SK-N-SH (cell line): Measurements from ENCODE around the gene SRGAP3. TPM values are rescaled to one million over a fixed set of nuclear protein-coding genes. Genes with fewer than 3 reads are reported as not detected.

Source experiments
- CTCF ChIA-PET: fragments of 300-600, 350-600 bp; formaldehyde crosslinking; extraction: SDS; loops from one replicate; lab custom pipeline; 2021; lab: Yijun Ruan, JAX
- POLR2A ChIA-PET: fragments of 350-600 bp; sonication (Branson Sonifier 250); formaldehyde crosslinking; extraction: SDS; loops from one replicate; lab custom pipeline; 2020; ENCODE audit warnings: antibody characterized with exemption, inconsistent platforms; lab: Yijun Ruan, JAX
- DNase-seq: peaks from one replicate; pipeline ENCODE4 v3.0.0; 2012
- H2AFZ ChIP-seq: fragments of 200-600 bp; sonication (generic); 2 replicates; pipeline ENCODE4 v1.8.1; 2016; ENCODE audit warnings: antibody characterized with exemption, mild to moderate bottlenecking, low read depth
- H3F3A ChIP-seq: fragments of 200-600 bp; sonication (generic); replicated peaks from 2 replicates; pipeline ENCODE3; 2016; ENCODE audit warnings: antibody characterized with exemption, mild to moderate bottlenecking; ENCODE audit not compliant: insufficient read depth
- H3K27ac ChIP-seq, 2 experiments: fragments of 200-500 bp in 1 of 2; fragments of 200-600 bp in 1 of 2; sonication (Bioruptor generic) in 1 of 2; sonication (generic), shearing (Covaris generic) in 1 of 2; 2 replicates each; pipeline versions ENCODE4 v1.5.1 to v1.6.1; 2014 to 2016; ENCODE audit warnings: low read depth in 2 of 2, inconsistent platforms in 1 of 2, low read length in 1 of 2, mild to moderate bottlenecking in 1 of 2, mixed read lengths in 1 of 2
- H3K27me3 ChIP-seq: fragments of 200-600 bp; sonication (generic), shearing (Covaris generic); 2 replicates; pipeline ENCODE4 v1.6.1; 2016; ENCODE audit warnings: mixed run types; ENCODE audit not compliant: insufficient read depth
- H3K36me3 ChIP-seq, 2 experiments: fragments of 200-500 bp in 1 of 2; fragments of 200-600 bp in 1 of 2; sonication (Bioruptor generic) in 1 of 2; sonication (generic) in 1 of 2; replicated peaks in 1 of 2; 2 replicates each; pipeline versions ENCODE3 to v1.5.1; 2014 to 2016; ENCODE audit warnings: low read length in 1 of 2, mild to moderate bottlenecking in 1 of 2; ENCODE audit not compliant: insufficient read depth in 2 of 2, control insufficient read depth in 1 of 2
- H3K4me1 ChIP-seq, 2 experiments: fragments of 200-500 bp in 1 of 2; fragments of 200-600 bp in 1 of 2; sonication (Bioruptor generic) in 1 of 2; sonication (generic), shearing (Covaris generic) in 1 of 2; 2 replicates each; pipeline versions ENCODE4 v1.5.1 to v1.6.1; 2014 to 2016; ENCODE audit warnings: low read depth in 1 of 2, low read length in 1 of 2, mixed run types in 1 of 2; ENCODE audit not compliant: insufficient read depth in 2 of 2, control insufficient read depth in 1 of 2
- H3K4me2 ChIP-seq: fragments of 200-600 bp; sonication (generic), shearing (Covaris generic); 2 replicates; pipeline ENCODE4 v1.6.1; 2017; ENCODE audit warnings: mixed run types
- H3K4me3 ChIP-seq, 2 experiments: fragments of 200-500 bp in 1 of 2; fragments of 200-600 bp in 1 of 2; sonication (Bioruptor generic) in 1 of 2; sonication (generic), shearing (Covaris generic) in 1 of 2; 2 replicates each; pipeline versions ENCODE4 v1.5.1 to v1.8.1; 2014 to 2016; ENCODE audit warnings: low read depth in 2 of 2, inconsistent platforms in 1 of 2, low read length in 1 of 2, mild to moderate bottlenecking in 1 of 2, mixed read lengths in 1 of 2, moderate library complexity in 1 of 2
- H3K79me2 ChIP-seq: fragments of 200-600 bp; sonication (generic); 2 replicates; pipeline ENCODE4 v1.8.1; 2017; ENCODE audit warnings: mild to moderate bottlenecking; ENCODE audit not compliant: insufficient read depth
- H3K9ac ChIP-seq: fragments of 200-600 bp; sonication (generic); 2 replicates; pipeline ENCODE4 v1.6.1; 2017; ENCODE audit warnings: mixed run types
- H3K9me2 ChIP-seq: fragments of 200-600 bp; sonication (generic); 2 replicates; pipeline ENCODE4 v1.6.1; 2017; ENCODE audit warnings: mixed run types
- H3K9me3 ChIP-seq: fragments of 200-600 bp; sonication (generic); 2 replicates; pipeline ENCODE4 v1.6.1; 2017; ENCODE audit warnings: mixed run types, mild to moderate bottlenecking, moderate library complexity
- H4K20me1 ChIP-seq: fragments of 200-600 bp; sonication (generic); 2 replicates; pipeline ENCODE4 v1.6.1; 2017; ENCODE audit warnings: mild to moderate bottlenecking, mixed run types; ENCODE audit not compliant: insufficient read depth
- CTCF ChIP-seq: fragments of 200-600 bp; sonication (generic); IDR thresholded peaks from 2 replicates; pipeline ENCODE4 v1.6.1; 2017; ENCODE audit warnings: antibody characterized with exemption, mild to moderate bottlenecking, moderate library complexity
- ELF1 ChIP-seq: IDR thresholded peaks from 2 replicates; pipeline ENCODE4 v1.4.0; 2012
- EP300 ChIP-seq, 2 experiments: IDR thresholded peaks; 2 replicates each; pipeline versions ENCODE4 v1.4.0 to v1.6.1; 2012; ENCODE audit warnings: borderline replicate concordance in 1 of 2, low read depth in 1 of 2, low read length in 1 of 2
- FOSL2 ChIP-seq: IDR thresholded peaks from 2 replicates; pipeline ENCODE4 v1.4.0; 2012; ENCODE audit warnings: low read depth, mild to moderate bottlenecking, moderate library complexity, borderline replicate concordance
- FOXJ3 ChIP-seq: sonication (generic); formaldehyde crosslinking; IDR thresholded peaks from 2 replicates; pipeline ENCODE4 v1.5.1; 2020; ENCODE audit warnings: mild to moderate bottlenecking, missing genetic modification reagents
- GABPA ChIP-seq: IDR thresholded peaks from 2 replicates; pipeline ENCODE4 v1.4.0; 2012; ENCODE audit warnings: low read depth, mild to moderate bottlenecking
- JUND ChIP-seq: IDR thresholded peaks from 2 replicates; pipeline ENCODE4 v1.4.0; 2012
- MAX ChIP-seq: IDR thresholded peaks from 2 replicates; pipeline ENCODE4 v1.4.0; 2012; ENCODE audit warnings: low read depth
- MEF2A ChIP-seq: IDR thresholded peaks from 2 replicates; pipeline ENCODE4 v1.4.0; 2012; ENCODE audit warnings: low read depth, borderline replicate concordance
- NFIC ChIP-seq: IDR thresholded peaks from 2 replicates; pipeline ENCODE4 v1.4.0; 2012; ENCODE audit warnings: borderline replicate concordance
- NRF1 ChIP-seq: IDR thresholded peaks from 2 replicates; pipeline ENCODE4 v1.6.1; 2012; ENCODE audit warnings: low read depth, mild to moderate bottlenecking, low read length
- POLR2AphosphoS5 ChIP-seq: IDR thresholded peaks from 2 replicates; pipeline ENCODE4 v1.6.1; 2012; ENCODE audit warnings: low read depth, low read length
- RAD21 ChIP-seq: IDR thresholded peaks from 2 replicates; pipeline ENCODE4 v1.6.1; 2012; ENCODE audit warnings: mild to moderate bottlenecking, low read length
- RCOR1 ChIP-seq: fragments of 150-350 bp; IDR thresholded peaks from 2 replicates; pipeline ENCODE4 v1.6.1; 2017; ENCODE audit warnings: antibody characterized with exemption, low read length
- RFX5 ChIP-seq: IDR thresholded peaks from 2 replicates; pipeline ENCODE4 v1.6.1; 2012; ENCODE audit warnings: mild to moderate bottlenecking, improper control_type of control experiment, low read length
- RXRA ChIP-seq: IDR thresholded peaks from 2 replicates; pipeline ENCODE4 v1.4.0; 2012; ENCODE audit warnings: low read depth, mild to moderate bottlenecking, borderline replicate concordance
- TAF1 ChIP-seq: IDR thresholded peaks from 2 replicates; pipeline ENCODE4 v1.6.1; 2012; ENCODE audit warnings: low read depth, mild to moderate bottlenecking, low read length, moderate library complexity, borderline replicate concordance
- USF1 ChIP-seq: IDR thresholded peaks from 2 replicates; pipeline ENCODE4 v1.4.0; 2012; ENCODE audit warnings: low read depth, borderline replicate concordance
- YY1 ChIP-seq: IDR thresholded peaks from 2 replicates; pipeline ENCODE4 v1.4.0; 2012; ENCODE audit warnings: low read depth, mild to moderate bottlenecking
- ZBTB33 ChIP-seq: IDR thresholded peaks from 2 replicates; pipeline ENCODE4 v1.4.0; 2012; ENCODE audit warnings: low read depth, borderline replicate concordance
- WGBS: methylation state at CpG from one replicate; pipeline ENCODE4 v1.1.6; 2017; ENCODE audit warnings: low lambda C conversion rate; 5-methylcytosine and 5-hydroxymethylcytosine counted together
- polyA plus RNA-seq, 3 experiments: library from polyadenylated mRNA; depleted of rRNA; stranded (reverse); fragments of >200 nt; gene quantifications; 2 replicates each; pipeline ENCODE4 v1.2.3, GENCODE V29; 2012

The SRGAP3 gene
- polyA plus RNA-seq, 1 of the 3 experiments (the other 2 are of a cell fraction) = 2.8 TPM

- Histone ChIP-seq H3K4me2 (no peak overlapping the region), H3K9me2 (no peaks in the 10 kb centered on the region), H4K20me1 (no peaks in the 10 kb centered on the region), H3K27ac (no peak overlapping the region), H3K4me3 (no peak overlapping the region), H3K36me3 (no peaks in the 10 kb centered on the region), H3K9me3 (no peaks in the 10 kb centered on the region), H3K9ac (no peak overlapping the region), H3K27me3 (no peaks in the 10 kb centered on the region), H3F3A (no peaks in the 10 kb centered on the region), H3K4me1 (peaks cover 0 to 4% of the 10 kb centered on the region in 2 experiments; a peak in 1 of 4 replicates), H3K79me2 (no peaks in the 10 kb centered on the region), H2AFZ (no peak overlapping the region)
- ChIA-PET CTCF (interaction anchor here (7.2 to 10.5 kb wide), 3 partner anchors 18 to 311 kb away, joined by 42 to 151 read pairs (median 150); no protein-coding TSS in a partner anchor), POLR2A (no interaction called here)
- no peak for DNase-seq
- TF ChIP-seq MEF2A (no peak), CTCF (no peak), RAD21 (no peak), EP300 (IDR thresholded peaks at IDR 0.05; ENCODE audit: borderline replicate concordance in 1 of 2, low read depth in 1 of 2, low read length in 1 of 2) (no peak), MAX (no peak), POLR2AphosphoS5 (no peak), FOXJ3 (CRISPR knock-in tag) (no peak), JUND (no peak), RXRA (no peak), RCOR1 (no peak), FOSL2 (no peak), ELF1 (no peak), YY1 (no peak), RFX5 (no peak), USF1 (no peak), GABPA (no peak), NRF1 (no peak), ZBTB33 (no peak), NFIC (no peak), TAF1 (no peak)
- WGBS = 81% methylated on average over 4 of the region's 4 CpGs
These were observed 257.2 kb downstream of the SRGAP3 start for GRCh38 chr3:8992199-8992598.
